MM.1S (cell line): ENCODE results near the gene CDC45.
A peak's percentile ranks its signal among the peaks of the same experiment; 100 is the strongest.

Experiments used
- DNase-seq: peaks from one replicate; pipeline ENCODE4 v3.0.0-alpha.2; 2015
- H2AFZ ChIP-seq: fragments of 300-600 bp; sonication (generic); 2 replicates; pipeline ENCODE4 v1.6.0; 2016; ENCODE audit warnings: antibody characterized with exemption, low read length
- H3F3A ChIP-seq: fragments of 300-600 bp; sonication (generic); 2 replicates; pipeline ENCODE4 v1.6.1; 2016; ENCODE audit warnings: mild to moderate bottlenecking, antibody characterized with exemption, low read length, moderate library complexity, mixed read lengths; ENCODE audit not compliant: insufficient read depth
- H3K27ac ChIP-seq: fragments of 300-600 bp; sonication (generic); 2 replicates; pipeline ENCODE4 v1.5.1; 2016; ENCODE audit warnings: mild to moderate bottlenecking, low read length
- H3K27me3 ChIP-seq: fragments of 300-600 bp; sonication (generic); replicated peaks from 2 replicates; pipeline ENCODE4 v1.6.0; 2016; ENCODE audit warnings: low read length; ENCODE audit not compliant: insufficient read depth
- H3K36me3 ChIP-seq: fragments of 300-600 bp; sonication (generic); replicated peaks from 2 replicates; pipeline ENCODE4 v1.6.1; 2016; ENCODE audit warnings: mild to moderate bottlenecking, low read length, mixed read lengths; ENCODE audit not compliant: insufficient read depth
- H3K4me1 ChIP-seq: fragments of 300-600 bp; sonication (generic); 2 replicates; pipeline ENCODE4 v1.6.1; 2016; ENCODE audit warnings: low read length, mixed read lengths
- H3K4me2 ChIP-seq: fragments of 300-600 bp; sonication (generic); 2 replicates; pipeline ENCODE4 v1.6.0; 2016; ENCODE audit warnings: low read depth, low read length
- H3K4me3 ChIP-seq: fragments of 300-600 bp; sonication (generic); 2 replicates; pipeline ENCODE4 v1.5.1; 2016; ENCODE audit warnings: low read length, mixed read lengths
- H3K79me2 ChIP-seq: fragments of 300-600 bp; sonication (generic); 2 replicates; pipeline ENCODE4 v1.6.1; 2016; ENCODE audit warnings: mixed run types, low read length, mixed read lengths
- H3K9ac ChIP-seq: fragments of 300-600 bp; sonication (generic); 2 replicates; pipeline ENCODE4 v1.6.1; 2016; ENCODE audit warnings: low read length, mixed read lengths
- H3K9me2 ChIP-seq: fragments of 300-600 bp; sonication (generic); replicated peaks from 2 replicates; pipeline ENCODE4 v1.6.1; 2016; ENCODE audit warnings: mild to moderate bottlenecking, low read length, mixed read lengths; ENCODE audit not compliant: insufficient read depth
- H3K9me3 ChIP-seq: fragments of 300-600 bp; sonication (generic); replicated peaks from 2 replicates; pipeline ENCODE4 v1.6.1; 2016; ENCODE audit warnings: mild to moderate bottlenecking, low read length, mixed read lengths; ENCODE audit not compliant: insufficient read depth
- H4K20me1 ChIP-seq: fragments of 300-600 bp; sonication (generic); 2 replicates; pipeline ENCODE4 v1.6.1; 2016; ENCODE audit warnings: mild to moderate bottlenecking, low read length, moderate library complexity, mixed read lengths; ENCODE audit not compliant: insufficient read depth
- CTCF ChIP-seq: fragments of 300-600 bp; sonication (generic); IDR thresholded peaks from 2 replicates; pipeline ENCODE4 v1.5.1; 2016; ENCODE audit warnings: antibody characterized with exemption, low read length, mixed read lengths
- EZH2 ChIP-seq: fragments of 300-600 bp; sonication (generic); optimal IDR thresholded peaks from 2 replicates; pipeline ENCODE3; 2017; ENCODE audit warnings: low read depth, mild to moderate bottlenecking, antibody characterized with exemption, low read length, mixed read lengths
- EZH2phosphoT487 ChIP-seq: fragments of 300-600 bp; sonication (generic); IDR thresholded peaks from 2 replicates; pipeline ENCODE4 v1.6.1; 2018; ENCODE audit warnings: antibody characterized with exemption, low read length

The CDC45 gene

GRCh38 chr22:19488884-19489843 lies 9.4 kb downstream of the CDC45 start:
- Histone ChIP-seq H4K20me1 (0 out of 2 replicates have a peak, but pooled peaks cover 7% of the 10 kb centered on the region), H3K4me2 (peak overlapping the region; percentile 22; the same call in 1 of the 2 replicates), H3K27ac (no peak overlapping the region), H3K27me3 (no peaks in the 10 kb centered on the region), H3K36me3 (no peaks in the 10 kb centered on the region), H3K9ac (no peak overlapping the region), H3K79me2 (peaks cover 7% of the 10 kb centered on the region), H3K9me2 (no peaks in the 10 kb centered on the region), H2AFZ (no peak overlapping the region), H3K4me3 (no peak overlapping the region), H3K9me3 (no peaks in the 10 kb centered on the region), H3F3A (no peaks in the 10 kb centered on the region), H3K4me1 (peaks cover 12% of the 10 kb centered on the region)
- TF ChIP-seq CTCF: peak; percentile 20; the same call in 1 of the 2 replicates
- TF ChIP-seq EZH2phosphoT487: no peak
- DNase-seq: no peak

GRCh38 chr22:19490628-19491230 lies 11.0 kb downstream of the CDC45 start:
- peaks cover 7% of the 10 kb centered on the region for H3K79me2 ChIP-seq
- H3K9me3 ChIP-seq: no peaks in the 10 kb centered on the region
- H3K9me2 ChIP-seq: no peaks in the 10 kb centered on the region
- no peak overlapping the region for H3K9ac ChIP-seq
- no peak for DNase-seq
- no peak overlapping the region for H2AFZ ChIP-seq
- no peak overlapping the region for H3K4me2 ChIP-seq
- H3K27ac ChIP-seq: no peak overlapping the region
- H3K4me3 ChIP-seq: no peak overlapping the region
- H4K20me1 ChIP-seq: 0 out of 2 replicates have a peak, but pooled peaks cover 7% of the 10 kb centered on the region
- H3K27me3 ChIP-seq: no peaks in the 10 kb centered on the region
- TF ChIP-seq CTCF (no peak), EZH2 (no peak), EZH2phosphoT487 (no peak)
- 0 out of 2 replicates have a peak, but pooled peaks cover 3% of the 10 kb centered on the region for H3K36me3 ChIP-seq
- H3F3A ChIP-seq: no peaks in the 10 kb centered on the region
- H3K4me1 ChIP-seq: peaks cover 12% of the 10 kb centered on the region

GRCh38 chr22:19492504-19493174 lies 12.9 kb downstream of the CDC45 start:
- Histone ChIP-seq H3K4me1 (peaks cover 12% of the 10 kb centered on the region), H3K9me2 (no peaks in the 10 kb centered on the region), H2AFZ (no peak overlapping the region), H3K27me3 (no peaks in the 10 kb centered on the region), H3K4me3 (no peak overlapping the region), H3K36me3 (0 out of 2 replicates have a peak, but pooled peaks cover 3% of the 10 kb centered on the region), H3K9me3 (no peaks in the 10 kb centered on the region), H3K9ac (no peak overlapping the region), H3K27ac (no peak overlapping the region), H3F3A (no peaks in the 10 kb centered on the region), H4K20me1 (0 out of 2 replicates have a peak, but pooled peaks cover 7% of the 10 kb centered on the region), H3K79me2 (peaks cover 7% of the 10 kb centered on the region), H3K4me2 (no peak overlapping the region)
- TF ChIP-seq EZH2 (no peak), CTCF (no peak)
- DNase-seq: no peak
